ENCODE results near the gene AIDA. TPM values are rescaled to one million over a fixed set of nuclear protein-coding genes. Genes with fewer than 3 reads are reported as not detected.

The AIDA gene
- total RNA-seq, 3 donors from 2014 or later: 35.5 to 87.9 (median 35.5) TPM

DNA sequence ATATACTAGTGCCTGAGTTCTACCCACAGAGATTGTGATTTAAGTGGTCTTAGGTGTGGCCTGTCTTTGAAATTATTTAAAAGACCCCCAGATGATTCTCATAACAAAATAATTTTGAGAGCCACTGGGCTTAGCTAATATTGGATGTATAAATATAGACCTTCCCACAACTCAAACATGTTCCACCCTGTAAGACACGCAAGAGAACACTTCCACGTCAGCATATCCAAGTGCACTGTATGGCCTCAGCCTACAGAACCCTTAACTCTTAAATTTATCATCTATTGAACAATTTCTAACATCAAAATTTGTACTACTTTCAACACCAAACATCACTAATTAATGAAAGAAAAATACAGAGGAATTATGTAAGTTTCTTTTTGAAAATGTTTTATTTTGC is 27.2 kb upstream of the AIDA start:
- no peak for DNase-seq
- H3K36me3 ChIP-seq (ENCODE audit: low read depth): no peaks in the 10 kb centered on the region
- H3K4me3 ChIP-seq: no peak overlapping the region
- intact Hi-C loops (cut with DNase I, micrococcal nuclease): loop anchor here in 1 of 2 donors (10.0 kb wide), 1 partner anchor 345 kb away; no protein-coding TSS in a partner anchor
- TF ChIP-seq CTCF (IDR thresholded peaks at IDR 0.05): no peak
- no peaks in the 10 kb centered on the region for H3K9me3 ChIP-seq
- peak; percentile 56 for ATAC-seq
- no peaks in the 10 kb centered on the region for H3K4me1 ChIP-seq (ENCODE audit: low read depth)

DNA sequence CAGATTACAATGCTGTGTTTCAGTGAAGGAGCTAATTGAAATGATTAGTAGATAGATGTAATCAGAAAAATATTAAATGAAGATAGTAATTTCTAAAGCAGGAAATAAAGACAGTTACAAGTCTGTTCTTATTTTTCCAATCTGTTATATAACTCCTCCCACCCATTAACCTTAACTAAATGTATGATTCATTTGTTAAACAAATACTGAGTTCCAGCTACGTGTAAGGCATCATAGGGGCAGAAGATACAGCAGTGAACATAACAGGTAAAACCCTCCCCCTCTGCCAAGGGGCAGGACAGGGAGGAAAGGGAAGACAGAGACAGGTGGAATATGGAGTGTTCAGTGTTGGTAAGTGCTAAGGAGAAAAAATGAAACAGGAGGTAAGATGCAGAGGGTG is 24.7 kb upstream of the AIDA start, which contains the start of gene FAM177B:
Gene FAM177B, plus strand, starts transcription at position 231 of the 400 bp plus-strand sequence. CDS start 9,344 bp downstream, outside the sequence.
- Histone ChIP-seq H3K4me1 (ENCODE audit: low read depth) (no peaks in the 10 kb centered on the region), H3K9me3 (no peaks in the 10 kb centered on the region), H3K36me3 (ENCODE audit: low read depth) (no peaks in the 10 kb centered on the region), H3K4me3 (no peak within 1 kb of the TSS)
- DNase-seq (no peak), ATAC-seq (peak; percentile 81)
- TF ChIP-seq CTCF (IDR thresholded peaks at IDR 0.05): no peak
- intact Hi-C loops (cut with DNase I, micrococcal nuclease): loop anchor here in 1 of 2 donors (10.0 kb wide), 1 partner anchor 348 kb away; no protein-coding TSS in a partner anchor

DNA sequence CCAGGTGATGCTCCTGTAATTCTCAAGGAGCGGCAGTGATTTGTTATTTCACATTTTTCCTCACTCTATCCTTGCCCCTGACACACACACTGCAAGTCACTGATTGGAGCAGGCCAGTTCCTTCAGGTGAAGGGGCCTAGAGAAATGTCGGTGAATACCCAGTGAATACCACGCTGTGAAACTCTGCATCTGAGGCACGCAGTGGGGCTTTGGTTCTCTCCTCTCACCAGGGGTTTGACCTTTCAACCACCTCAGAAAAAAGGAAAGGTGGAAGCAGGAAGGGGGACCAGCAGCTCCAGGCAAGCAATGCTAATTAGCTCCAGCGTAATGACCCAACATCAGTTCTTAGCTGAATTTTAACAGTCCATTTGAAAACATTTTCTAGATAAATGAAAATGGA is 24.2 kb upstream of the AIDA start:
- Histone ChIP-seq H3K36me3 (ENCODE audit: low read depth) (no peaks in the 10 kb centered on the region), H3K4me3 (no peak overlapping the region), H3K9me3 (no peaks in the 10 kb centered on the region), H3K4me1 (ENCODE audit: low read depth) (no peaks in the 10 kb centered on the region)
- no peak for TF ChIP-seq CTCF (IDR thresholded peaks at IDR 0.05)
- intact Hi-C loops (cut with DNase I, micrococcal nuclease): loop anchor here in 1 of 2 donors (10.0 kb wide), 1 partner anchor 348 kb away; no protein-coding TSS in a partner anchor
- DNase-seq: no peak
- ATAC-seq: no peak

GRCh38 chr1:222734740-222735139 is 22.4 kb upstream of the AIDA start:
- no peak for ATAC-seq
- H3K36me3 ChIP-seq (ENCODE audit: low read depth): peaks cover 7% of the 10 kb centered on the region
- no peak for DNase-seq
- no peaks in the 10 kb centered on the region for H3K4me1 ChIP-seq (ENCODE audit: low read depth)
- intact Hi-C loops (cut with DNase I, micrococcal nuclease): loop anchor here in 1 of 2 donors (10.0 kb wide), 1 partner anchor 350 kb away; no protein-coding TSS in a partner anchor
- no peak for TF ChIP-seq CTCF (IDR thresholded peaks at IDR 0.05)
- H3K4me3 ChIP-seq: no peak overlapping the region
- H3K9me3 ChIP-seq: no peaks in the 10 kb centered on the region

DNA sequence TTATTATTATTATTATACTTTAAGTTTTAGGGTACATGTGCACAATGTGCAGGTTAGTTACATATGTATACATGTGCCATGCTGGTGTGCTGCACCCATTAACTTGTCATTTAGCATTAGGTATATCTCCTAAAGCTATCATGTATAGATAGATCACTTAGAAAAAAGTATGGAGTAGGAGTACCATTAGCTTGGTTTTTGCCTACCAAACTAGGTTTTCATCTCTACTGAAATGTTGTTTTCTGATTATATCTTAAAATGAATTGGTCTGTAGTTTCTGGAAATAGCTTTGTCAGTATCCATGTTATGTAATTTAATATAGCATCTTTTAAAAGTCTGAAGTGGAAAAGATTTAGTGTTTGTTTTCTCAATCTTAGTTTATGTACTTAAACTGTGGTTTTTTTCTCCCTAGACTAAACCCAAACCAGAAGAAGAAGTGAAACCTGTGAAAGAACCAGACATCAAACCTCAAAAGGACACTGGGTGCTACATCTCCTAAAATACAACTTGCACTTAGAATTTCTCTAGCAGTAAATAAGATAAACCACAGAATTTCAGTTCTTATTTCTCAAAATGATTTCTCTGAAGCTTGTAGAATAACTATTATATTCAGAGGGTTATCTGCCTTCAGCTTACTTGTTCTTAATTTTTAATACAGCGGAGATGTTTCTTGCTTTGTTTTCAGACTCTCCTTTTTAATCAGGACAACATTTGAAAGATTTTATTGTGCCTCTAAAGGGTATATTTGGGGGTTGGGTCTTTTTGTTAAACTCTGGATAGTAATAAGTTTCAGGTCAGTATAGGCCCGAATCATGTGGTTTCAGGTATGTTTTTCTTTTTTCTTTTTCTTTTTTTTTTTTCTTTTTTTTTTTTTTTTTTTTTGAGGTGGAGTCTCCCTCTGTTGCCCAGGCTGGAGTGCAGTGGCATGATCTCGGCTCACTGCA is 20.2 kb upstream of the AIDA start:
- peak; percentile 57 for ATAC-seq
- no peak for TF ChIP-seq CTCF (IDR thresholded peaks at IDR 0.05)
- no peaks in the 10 kb centered on the region for H3K9me3 ChIP-seq
- H3K4me1 ChIP-seq (ENCODE audit: low read depth): no peaks in the 10 kb centered on the region
- DNase-seq: no peak
- H3K4me3 ChIP-seq: no peak overlapping the region
- intact Hi-C loops (cut with DNase I, micrococcal nuclease): loop anchor here in 1 of 2 donors (10.0 kb wide), 1 partner anchor 352 kb away; no protein-coding TSS in a partner anchor
- H3K36me3 ChIP-seq (ENCODE audit: low read depth): peaks cover 7% of the 10 kb centered on the region
